Esophagus muscularis mucosa (tissue), 4 donors: ENCODE data around the gene SIRPA.

Experiments used
- EP300 ChIP-seq: sonication (generic); formaldehyde crosslinking; IDR thresholded peaks from one replicate; pipeline ENCODE4 v1.6.1; 2017; ENCODE audit warnings: antibody characterized with exemption
- POLR2A ChIP-seq: fragments of 450-650 bp; IDR thresholded peaks from one replicate; pipeline ENCODE4 v1.6.1; 2017; ENCODE audit warnings: antibody characterized with exemption, moderate library complexity, mild to moderate bottlenecking, low read depth
- POLR2AphosphoS5 ChIP-seq, 2 donors: sonication (generic); formaldehyde crosslinking; IDR thresholded peaks; one replicate each; pipeline ENCODE4 v1.6.1; 2017; ENCODE audit warnings: antibody characterized with exemption in 2 of 2
- TF ChIP-seq, protein P1 (sequence below), 3 experiments: fragments of 200-600 bp in 2 of 3; fragments of 450-650 bp in 1 of 3; sonication (generic) in 2 of 3; IDR thresholded peaks; one replicate each; pipeline ENCODE4 v1.5.1; 2017 to 2019; ENCODE audit warnings: antibody characterized with exemption in 3 of 3, mild to moderate bottlenecking in 2 of 3, moderate library complexity in 1 of 3

GRCh38 chr20:1964061-1964460, 68.9 kb downstream of the SIRPA start:
- TF ChIP-seq, protein P1, sequence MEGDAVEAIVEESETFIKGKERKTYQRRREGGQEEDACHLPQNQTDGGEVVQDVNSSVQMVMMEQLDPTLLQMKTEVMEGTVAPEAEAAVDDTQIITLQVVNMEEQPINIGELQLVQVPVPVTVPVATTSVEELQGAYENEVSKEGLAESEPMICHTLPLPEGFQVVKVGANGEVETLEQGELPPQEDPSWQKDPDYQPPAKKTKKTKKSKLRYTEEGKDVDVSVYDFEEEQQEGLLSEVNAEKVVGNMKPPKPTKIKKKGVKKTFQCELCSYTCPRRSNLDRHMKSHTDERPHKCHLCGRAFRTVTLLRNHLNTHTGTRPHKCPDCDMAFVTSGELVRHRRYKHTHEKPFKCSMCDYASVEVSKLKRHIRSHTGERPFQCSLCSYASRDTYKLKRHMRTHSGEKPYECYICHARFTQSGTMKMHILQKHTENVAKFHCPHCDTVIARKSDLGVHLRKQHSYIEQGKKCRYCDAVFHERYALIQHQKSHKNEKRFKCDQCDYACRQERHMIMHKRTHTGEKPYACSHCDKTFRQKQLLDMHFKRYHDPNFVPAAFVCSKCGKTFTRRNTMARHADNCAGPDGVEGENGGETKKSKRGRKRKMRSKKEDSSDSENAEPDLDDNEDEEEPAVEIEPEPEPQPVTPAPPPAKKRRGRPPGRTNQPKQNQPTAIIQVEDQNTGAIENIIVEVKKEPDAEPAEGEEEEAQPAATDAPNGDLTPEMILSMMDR (IDR thresholded peaks at IDR 0.05): no peak
- TF ChIP-seq POLR2A (no peak), EP300 (no peak), POLR2AphosphoS5 (IDR thresholded peaks at IDR 0.05) (no peak)
